Measurements from ENCODE around the gene GRM6.

Gene GRM6

GRCh38 chr5:178989311-178989710 lies 5.8 kb downstream of the GRM6 start:
- no peaks in the 10 kb centered on the region for H3K9me3 ChIP-seq (ENCODE audit: low read length)
- no peak overlapping the region for H2AFZ ChIP-seq (ENCODE audit: low read length)

GRCh38 chr5:178988436-178989220 lies 6.5 kb downstream of the GRM6 start:
- Histone ChIP-seq H3K9me3 (ENCODE audit: low read length) (no peaks in the 10 kb centered on the region), H2AFZ (ENCODE audit: low read length) (no peak overlapping the region), H3K27me3 (ENCODE audit: insufficient read depth, low read length) (no peaks in the 10 kb centered on the region), H3K79me2 (ENCODE audit: insufficient read depth, low read length) (no peaks in the 10 kb centered on the region), H3K4me1 (ENCODE audit: insufficient read depth, low read length, severe bottlenecking) (no peaks in the 10 kb centered on the region), H3K36me3 (ENCODE audit: insufficient read depth, low read length) (no peaks in the 10 kb centered on the region), H3K27ac (ENCODE audit: low read depth, low read length, poor library complexity, severe bottlenecking) (no peak overlapping the region), H3K9me2 (ENCODE audit: low read depth, low read length) (no peaks in the 10 kb centered on the region), H3K4me3 (ENCODE audit: low read depth, low read length, poor library complexity, severe bottlenecking) (no peak overlapping the region), H3F3A (ENCODE audit: insufficient read depth, low read length) (no peaks in the 10 kb centered on the region), H3K4me2 (ENCODE audit: low read length) (no peak overlapping the region), H3K9ac (ENCODE audit: low read length) (no peak overlapping the region), H4K20me1 (ENCODE audit: insufficient read depth, low read length) (no peaks in the 10 kb centered on the region)
- TF ChIP-seq CTCF (IDR thresholded peaks at IDR 0.05; ENCODE audit: low read length) (no peak), EZH2 (IDR thresholded peaks at IDR 0.05; ENCODE audit: borderline replicate concordance, low read length) (no peak)

More at GRCh38 chr5:178989311-178989710, 5.8 kb downstream of the GRM6 start:
- H3K4me1 ChIP-seq (ENCODE audit: insufficient read depth, low read length, severe bottlenecking): no peaks in the 10 kb centered on the region
- no peak overlapping the region for H3K4me2 ChIP-seq (ENCODE audit: low read length)
- H3K36me3 ChIP-seq (ENCODE audit: insufficient read depth, low read length): no peaks in the 10 kb centered on the region
- no peak overlapping the region for H3K27ac ChIP-seq (ENCODE audit: low read depth, low read length, poor library complexity, severe bottlenecking)
- H4K20me1 ChIP-seq (ENCODE audit: insufficient read depth, low read length): no peaks in the 10 kb centered on the region
- no peaks in the 10 kb centered on the region for H3K79me2 ChIP-seq (ENCODE audit: insufficient read depth, low read length)
- no peaks in the 10 kb centered on the region for H3F3A ChIP-seq (ENCODE audit: insufficient read depth, low read length)
- no peaks in the 10 kb centered on the region for H3K27me3 ChIP-seq (ENCODE audit: insufficient read depth, low read length)
- H3K4me3 ChIP-seq (ENCODE audit: low read depth, low read length, poor library complexity, severe bottlenecking): no peak overlapping the region
- no peak overlapping the region for H3K9ac ChIP-seq (ENCODE audit: low read length)
- TF ChIP-seq EZH2 (IDR thresholded peaks at IDR 0.05; ENCODE audit: borderline replicate concordance, low read length) (no peak), CTCF (IDR thresholded peaks at IDR 0.05; ENCODE audit: low read length) (no peak)
- no peaks in the 10 kb centered on the region for H3K9me2 ChIP-seq (ENCODE audit: low read depth, low read length)

- Histone ChIP-seq H3F3A (ENCODE audit: insufficient read depth, low read length) (no peaks in the 10 kb centered on the region), H3K9ac (ENCODE audit: low read length) (no peak overlapping the region), H3K27me3 (ENCODE audit: insufficient read depth, low read length) (no peaks in the 10 kb centered on the region), H3K27ac (ENCODE audit: low read depth, low read length, poor library complexity, severe bottlenecking) (no peak overlapping the region), H3K79me2 (ENCODE audit: insufficient read depth, low read length) (no peaks in the 10 kb centered on the region), H3K9me2 (ENCODE audit: low read depth, low read length) (no peaks in the 10 kb centered on the region), H3K36me3 (ENCODE audit: insufficient read depth, low read length) (no peaks in the 10 kb centered on the region), H3K4me2 (ENCODE audit: low read length) (no peak overlapping the region), H3K4me1 (ENCODE audit: insufficient read depth, low read length, severe bottlenecking) (no peaks in the 10 kb centered on the region), H3K4me3 (ENCODE audit: low read depth, low read length, poor library complexity, severe bottlenecking) (no peak overlapping the region), H4K20me1 (ENCODE audit: insufficient read depth, low read length) (no peaks in the 10 kb centered on the region), H3K9me3 (ENCODE audit: low read length) (no peaks in the 10 kb centered on the region), H2AFZ (ENCODE audit: low read length) (no peak overlapping the region)
- TF ChIP-seq EZH2 (IDR thresholded peaks at IDR 0.05; ENCODE audit: borderline replicate concordance, low read length): no peak
- TF ChIP-seq CTCF (IDR thresholded peaks at IDR 0.05; ENCODE audit: low read length): no peak
Observed at GRCh38 chr5:178986326-178986960, 8.7 kb downstream of the GRM6 start.

Measured in OCI-LY1 (cell line).